Measurements from ENCODE around the gene SLC9A5. TPM values are rescaled to one million over a fixed set of nuclear protein-coding genes. Genes with fewer than 3 reads are reported as not detected.
A peak's percentile ranks its signal among the peaks of the same experiment; 100 is the strongest.

The SLC9A5 gene
- polyA plus RNA-seq, 3 donors, result 1.0 TPM; not detected in 2

DNA sequence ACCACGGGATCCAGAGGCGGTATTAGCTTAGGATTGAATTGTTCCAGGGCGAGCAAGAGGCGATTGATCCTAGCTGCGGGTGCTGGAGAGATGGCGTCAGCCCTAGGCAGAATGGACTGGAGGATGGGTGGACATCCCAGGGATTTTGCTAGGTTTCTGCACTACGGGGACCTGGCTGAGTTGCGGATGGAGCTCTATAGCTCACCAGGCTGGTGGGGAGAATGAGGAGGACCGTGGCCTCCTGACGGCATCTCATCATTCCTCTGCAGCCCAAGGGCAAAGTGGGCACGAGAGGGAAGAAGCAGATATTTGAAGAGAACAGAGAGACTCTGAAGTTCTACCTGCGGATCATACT is 21.2 kb upstream of the SLC9A5 start:
- intact Hi-C loops (cut with micrococcal nuclease), result loop anchor here (1.0 to 5.0 kb wide), 3 partner anchors 16 to 35 kb away; partner anchors contain the start of genes E2F4 (in 2 of the 2), EXOC3L1 (in 2 of the 2) and FHOD1 (in 1 of the 2)
- TF ChIP-seq, protein P1, sequence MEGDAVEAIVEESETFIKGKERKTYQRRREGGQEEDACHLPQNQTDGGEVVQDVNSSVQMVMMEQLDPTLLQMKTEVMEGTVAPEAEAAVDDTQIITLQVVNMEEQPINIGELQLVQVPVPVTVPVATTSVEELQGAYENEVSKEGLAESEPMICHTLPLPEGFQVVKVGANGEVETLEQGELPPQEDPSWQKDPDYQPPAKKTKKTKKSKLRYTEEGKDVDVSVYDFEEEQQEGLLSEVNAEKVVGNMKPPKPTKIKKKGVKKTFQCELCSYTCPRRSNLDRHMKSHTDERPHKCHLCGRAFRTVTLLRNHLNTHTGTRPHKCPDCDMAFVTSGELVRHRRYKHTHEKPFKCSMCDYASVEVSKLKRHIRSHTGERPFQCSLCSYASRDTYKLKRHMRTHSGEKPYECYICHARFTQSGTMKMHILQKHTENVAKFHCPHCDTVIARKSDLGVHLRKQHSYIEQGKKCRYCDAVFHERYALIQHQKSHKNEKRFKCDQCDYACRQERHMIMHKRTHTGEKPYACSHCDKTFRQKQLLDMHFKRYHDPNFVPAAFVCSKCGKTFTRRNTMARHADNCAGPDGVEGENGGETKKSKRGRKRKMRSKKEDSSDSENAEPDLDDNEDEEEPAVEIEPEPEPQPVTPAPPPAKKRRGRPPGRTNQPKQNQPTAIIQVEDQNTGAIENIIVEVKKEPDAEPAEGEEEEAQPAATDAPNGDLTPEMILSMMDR (IDR thresholded peaks at IDR 0.05), result no peak
- Mint-ChIP-seq H3K4me3 (peak overlapping the region; percentile 95 to 96), H3K4me1 (peaks cover 26% of the 10 kb centered on the region), H3K27ac (peak overlapping the region; percentile 90 to 99 (median 96)), H3K36me3 (peaks cover 36 to 43% of the 10 kb centered on the region in 2 donors), H3K27me3 (ENCODE audit: low read depth in 3 of 3) (peaks cover 0 to 1% (median 0%) of the 10 kb centered on the region in 3 donors), H3K9me3 (peaks cover 0 to 3% (median 1%) of the 10 kb centered on the region in 7 donors)
- Histone ChIP-seq H3K79me2 (ENCODE audit: insufficient read depth, low read length) (peaks cover 28% of the 10 kb centered on the region), H4K20me1 (ENCODE audit: insufficient read depth, low read length) (peaks cover 41% of the 10 kb centered on the region), H3K4me2 (replicated peaks; ENCODE audit: extremely low read depth, low read length, poor library complexity, severe bottlenecking) (peak overlapping the region; percentile 97), H3K36me3 (replicated peaks in 1 of 2; ENCODE audit: control insufficient read depth in 1 of 2, insufficient read depth in 2 of 2, low read length in 2 of 2) (peaks cover 43 to 44% of the 10 kb centered on the region in 2 donors), H3K4me1 (ENCODE audit: control insufficient read depth in 1 of 2, insufficient read depth in 2 of 2, low read length in 2 of 2) (peaks cover 17 to 23% of the 10 kb centered on the region in 2 donors), H3K27me3 (ENCODE audit: control insufficient read depth in 2 of 2, insufficient read depth in 2 of 2, low read length in 2 of 2) (no peaks in the 10 kb centered on the region), H3K4me3 (replicated peaks in 1 of 3; ENCODE audit: low read depth in 2 of 3, low read length in 3 of 3) (peak overlapping the region; percentile 74 to 99 (median 92)), H2AFZ (ENCODE audit: insufficient read depth, low read depth, low read length, poor library complexity, severe bottlenecking) (peak overlapping the region; percentile 84), H3K9ac (ENCODE audit: insufficient read depth, low read length, poor library complexity, severe bottlenecking) (peak overlapping the region; percentile 87), H3K27ac (ENCODE audit: low read depth in 1 of 2, low read length in 2 of 2) (peak overlapping the region; percentile 58 to 92), H3K9me3 (replicated peaks in 1 of 2; ENCODE audit: control insufficient read depth in 1 of 2, insufficient read depth in 1 of 2, low read length in 2 of 2) (no peaks in the 10 kb centered on the region)
- no peak for DNase-seq
- 8% methylated on average over 9 of the region's 12 CpGs for WGBS (ENCODE audit: insufficient coverage)

DNA sequence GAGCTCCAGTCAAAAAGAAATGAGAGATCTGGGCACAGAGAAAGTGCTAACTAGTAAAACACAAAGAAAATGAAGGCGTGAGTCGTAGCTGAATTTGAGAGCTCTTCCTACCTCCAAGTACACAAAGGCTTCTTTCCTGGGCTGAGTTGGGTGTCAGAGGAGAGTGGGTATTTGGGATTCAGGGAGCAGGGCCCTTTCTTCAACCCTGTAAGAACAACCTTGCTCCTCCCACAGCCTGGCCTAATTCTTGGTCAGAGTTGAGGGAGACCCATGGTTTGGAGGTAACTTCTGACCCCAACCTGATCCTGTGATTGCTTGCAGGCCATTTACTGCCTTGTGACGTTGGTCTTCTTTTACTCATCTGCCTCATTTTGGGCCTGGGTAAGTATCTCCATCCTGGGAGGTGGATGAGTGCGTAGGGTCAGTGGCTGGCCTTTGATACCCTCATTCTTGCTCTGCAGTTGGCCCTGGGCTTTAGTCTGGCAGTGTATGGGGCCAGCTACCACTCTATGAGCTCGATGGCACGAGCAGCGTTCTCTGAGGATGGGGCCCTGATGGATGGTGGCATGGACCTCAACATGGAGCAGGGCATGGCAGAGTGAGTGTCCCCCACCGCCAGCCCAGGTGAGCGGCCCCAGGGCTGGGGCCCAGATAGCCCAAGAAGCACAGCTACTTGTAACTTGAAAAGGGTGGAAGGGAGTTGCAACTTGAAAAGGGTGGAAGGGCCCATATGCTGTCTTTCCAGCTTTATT is 20.6 kb upstream of the SLC9A5 start:
- Histone ChIP-seq H3K36me3 (replicated peaks in 1 of 2; ENCODE audit: control insufficient read depth in 1 of 2, insufficient read depth in 2 of 2, low read length in 2 of 2) (peaks cover 44 to 48% of the 10 kb centered on the region in 2 donors), H2AFZ (ENCODE audit: insufficient read depth, low read depth, low read length, poor library complexity, severe bottlenecking) (no peak overlapping the region), H3K4me2 (replicated peaks; ENCODE audit: extremely low read depth, low read length, poor library complexity, severe bottlenecking) (peak overlapping the region; percentile 97), H3K4me1 (ENCODE audit: control insufficient read depth in 1 of 2, insufficient read depth in 2 of 2, low read length in 2 of 2) (peaks cover 17 to 23% of the 10 kb centered on the region in 2 donors), H3K4me3 (replicated peaks in 1 of 3; ENCODE audit: low read depth in 2 of 3, low read length in 3 of 3) (peak overlapping the region in 1 of 3 experiments; percentile 99), H3K9me3 (replicated peaks in 1 of 2; ENCODE audit: control insufficient read depth in 1 of 2, insufficient read depth in 1 of 2, low read length in 2 of 2) (no peaks in the 10 kb centered on the region), H3K27me3 (ENCODE audit: control insufficient read depth in 2 of 2, insufficient read depth in 2 of 2, low read length in 2 of 2) (no peaks in the 10 kb centered on the region), H4K20me1 (ENCODE audit: insufficient read depth, low read length) (peaks cover 41% of the 10 kb centered on the region), H3K27ac (ENCODE audit: low read depth in 1 of 2, low read length in 2 of 2) (peak overlapping the region in 1 of 2 donors; percentile 92), H3K79me2 (ENCODE audit: insufficient read depth, low read length) (peaks cover 28% of the 10 kb centered on the region), H3K9ac (ENCODE audit: insufficient read depth, low read length, poor library complexity, severe bottlenecking) (no peak overlapping the region)
- TF ChIP-seq, protein P1 (IDR thresholded peaks at IDR 0.05), result no peak
- intact Hi-C loops (cut with micrococcal nuclease), result loop anchor here (5.0 kb wide), 1 partner anchor 36 kb away; the partner anchor contains the start of genes E2F4 (in 2 of the 2) and EXOC3L1 (in 2 of the 2)
- H3K36me3 Mint-ChIP-seq, result peaks cover 39 to 48% of the 10 kb centered on the region in 2 donors
- no peak for DNase-seq
- peaks cover 26% of the 10 kb centered on the region for H3K4me1 Mint-ChIP-seq
- WGBS (ENCODE audit: insufficient coverage), result 90% methylated on average over 4 of the region's 9 CpGs
- peaks cover 0 to 3% (median 0%) of the 10 kb centered on the region in 7 donors for H3K9me3 Mint-ChIP-seq
- peaks cover 0 to 1% (median 0%) of the 10 kb centered on the region in 3 donors for H3K27me3 Mint-ChIP-seq (ENCODE audit: low read depth in 3 of 3)
- H3K27ac Mint-ChIP-seq, result peak overlapping the region in 6 of 7 donors; percentile 90 to 99 (median 96)
- peak overlapping the region in 1 of 2 donors; percentile 96 for H3K4me3 Mint-ChIP-seq
